HCT116 (cell line): ENCODE results near the gene VPS45. TPM values are rescaled to one million over a fixed set of nuclear protein-coding genes. Genes with fewer than 3 reads are reported as not detected.

Experiments used
- ATAC-seq: fragments of 200-7000 bp; cut with Tn5 transposase; 2 replicates; pipeline ENCODE4 v1.9.1; 2020; ENCODE audit warnings: mild to moderate bottlenecking, moderate library complexity
- BruUV-seq: library from RNA; stranded (reverse); fragments of 400-500 nt; replicated peaks from 2 replicates; lab custom pipeline; 2021; lab: Mats Ljungman, UMichigan
- CTCF ChIA-PET: fragments of 300-600 bp; sonication (Branson Sonifier 250); formaldehyde crosslinking; loops from one replicate; lab custom pipeline; 2021; ENCODE audit warnings: antibody characterized with exemption; lab: Charles Lee
- POLR2A ChIA-PET: fragments of 300-600, 350-600 bp; sonication (Branson Sonifier 250); formaldehyde crosslinking; loops from one replicate; lab custom pipeline; 2021; ENCODE audit warnings: antibody characterized with exemption; lab: Charles Lee
- RAD21 ChIA-PET, 2 experiments: fragments of 300-600 bp; sonication (Branson Sonifier 250); formaldehyde crosslinking; loops; one replicate each; lab custom pipeline; 2023; ENCODE audit warnings: low total read pairs in 2 of 2; ENCODE audit not compliant: uncharacterized antibody in 2 of 2, unreplicated experiment in 2 of 2, low non-redundant PET in 1 of 2; lab: Charles Lee
- DNase-seq: peaks from one replicate; pipeline ENCODE4 v3.0.0-alpha.2; 2010; ENCODE audit warnings: low read depth, low spot score
- H2AFZ ChIP-seq: fragments of 200-600 bp; shearing (Covaris generic), sonication (generic); 2 replicates; pipeline ENCODE4 v1.6.1; 2017; ENCODE audit warnings: low read depth, mixed run types, mixed read lengths, antibody characterized with exemption, low read length; ENCODE audit not compliant: poor library complexity, severe bottlenecking
- H3K27ac ChIP-seq: 2 replicates; pipeline ENCODE4 v1.5.1; 2012; ENCODE audit warnings: low read depth, low read length
- H3K27me3 ChIP-seq: fragments of 200-600 bp; sonication (generic); 2 replicates; pipeline ENCODE4 v1.6.1; 2016; ENCODE audit warnings: mixed run types, low read length, mixed read lengths; ENCODE audit not compliant: insufficient read depth
- H3K36me3 ChIP-seq, 2 experiments: fragments of 200-500 bp in 1 of 2; fragments of 200-600 bp in 1 of 2; sonication (Bioruptor generic) in 1 of 2; sonication (generic) in 1 of 2; 2 replicates each; pipeline versions ENCODE4 v1.5.1 to v1.6.1; 2014 to 2016; ENCODE audit warnings: low read length in 2 of 2, inconsistent platforms in 1 of 2, mixed read lengths in 1 of 2, mixed run types in 1 of 2; ENCODE audit not compliant: insufficient read depth in 2 of 2, control insufficient read depth in 1 of 2
- H3K4me1 ChIP-seq, 2 experiments: fragments of 200-600 bp in 1 of 2; sonication (generic) in 1 of 2; 2 replicates each; pipeline versions ENCODE4 v1.5.1 to v1.6.1; 2012 to 2017; ENCODE audit warnings: low read length in 2 of 2, inconsistent platforms in 1 of 2, mild to moderate bottlenecking in 1 of 2, mixed read lengths in 1 of 2, mixed run types in 1 of 2, moderate library complexity in 1 of 2; ENCODE audit not compliant: insufficient read depth in 2 of 2, control insufficient read depth in 1 of 2
- H3K4me2 ChIP-seq: fragments of 200-600 bp; sonication (generic); 2 replicates; pipeline ENCODE4 v1.6.1; 2017; ENCODE audit warnings: mixed run types, low read length, mixed read lengths
- H3K4me3 ChIP-seq, 2 experiments: fragments of 200-600 bp in 1 of 2; sonication (generic) in 1 of 2; replicated peaks in 1 of 2; 2 replicates each; pipeline ENCODE4 v1.5.1; 2011 to 2016; ENCODE audit warnings: low read length in 2 of 2, control low read depth in 1 of 2, low read depth in 1 of 2, mild to moderate bottlenecking in 1 of 2, mixed read lengths in 1 of 2, mixed run types in 1 of 2
- H3K79me2 ChIP-seq: fragments of 200-600 bp; sonication (generic); 2 replicates; pipeline ENCODE4 v1.6.1; 2017; ENCODE audit warnings: mild to moderate bottlenecking, mixed run types, low read length, moderate library complexity, mixed read lengths; ENCODE audit not compliant: insufficient read depth
- H3K9ac ChIP-seq: fragments of 200-600 bp; sonication (generic); 2 replicates; pipeline ENCODE4 v1.6.1; 2016; ENCODE audit warnings: low read length, mixed read lengths
- H3K9me2 ChIP-seq: fragments of 200-600 bp; sonication (generic), shearing (Covaris generic); 2 replicates; pipeline ENCODE4 v1.6.1; 2017; ENCODE audit warnings: mixed run types, mild to moderate bottlenecking, moderate library complexity; ENCODE audit not compliant: insufficient read depth
- H3K9me3 ChIP-seq, 2 experiments: fragments of 200-500 bp in 1 of 2; fragments of 200-600 bp in 1 of 2; sonication (Bioruptor generic) in 1 of 2; sonication (generic) in 1 of 2; 2 replicates each; pipeline ENCODE4 v1.6.1; 2014 to 2017; ENCODE audit warnings: low read length in 2 of 2, mixed read lengths in 2 of 2, inconsistent platforms in 1 of 2, low read depth in 1 of 2, mild to moderate bottlenecking in 1 of 2, mixed run types in 1 of 2, moderate library complexity in 1 of 2; ENCODE audit not compliant: control insufficient read depth in 1 of 2, insufficient read depth in 1 of 2
- H4K20me1 ChIP-seq: fragments of 200-600 bp; sonication (generic), shearing (Covaris generic); 2 replicates; pipeline ENCODE4 v1.6.1; 2017; ENCODE audit warnings: mixed run types, mild to moderate bottlenecking, moderate library complexity; ENCODE audit not compliant: insufficient read depth
- CBX3 ChIP-seq: IDR thresholded peaks from 2 replicates; pipeline ENCODE4 v1.6.1; 2012; ENCODE audit warnings: low read depth
- EZH2 ChIP-seq: fragments of 200-600 bp; sonication (generic); IDR thresholded peaks from 2 replicates; pipeline ENCODE4 v1.6.1; 2017; ENCODE audit warnings: antibody characterized with exemption, mixed run types
- FOSL1 ChIP-seq: IDR thresholded peaks from 2 replicates; pipeline ENCODE4 v1.6.1; 2012; ENCODE audit warnings: low read depth
- RAD21 ChIP-seq: IDR thresholded peaks from 2 replicates; pipeline ENCODE4 v1.6.1; 2012; ENCODE audit warnings: low read depth, mild to moderate bottlenecking
- SIN3A ChIP-seq: IDR thresholded peaks from 2 replicates; pipeline ENCODE4 v1.6.1; 2012; ENCODE audit warnings: low read depth
- TCF7L2 ChIP-seq: IDR thresholded peaks from 2 replicates; pipeline ENCODE4 v1.7.0; 2011; ENCODE audit warnings: borderline replicate concordance, inconsistent platforms; ENCODE audit not compliant: insufficient read depth, insufficient read length; ENCODE audit errors: extremely low read depth
- intact Hi-C: fragments of 100-400 bp; cut with micrococcal nuclease; formaldehyde crosslinking; loops from 2 replicates; pipeline ENCODE4 v1.10.0; 2022
- total RNA-seq: library from RNA; stranded (reverse); gene quantifications from one replicate; pipeline ENCODE4 v1.2.1, GENCODE V29; 2021; ENCODE audit not compliant: unreplicated experiment
- TF ChIP-seq, protein P1 (sequence below): IDR thresholded peaks from 2 replicates; pipeline ENCODE4 v1.6.1; 2012
- TF ChIP-seq, protein P2 (sequence below): IDR thresholded peaks from 2 replicates; pipeline ENCODE4 v1.6.1; 2012; ENCODE audit warnings: low read depth
- TF ChIP-seq, protein P3 (sequence below), 3 experiments: fragments of 200-600 bp in 1 of 3; sonication (generic) in 1 of 3; IDR thresholded peaks in 2 of 3; conservative IDR thresholded peaks in 1 of 3; 2 replicates each; pipeline ENCODE4 v1.5.1; 2012 to 2017; ENCODE audit warnings: low read depth in 2 of 3, low read length in 2 of 3, antibody characterized with exemption in 1 of 3, borderline replicate concordance in 1 of 3, control low read depth in 1 of 3, mild to moderate bottlenecking in 1 of 3, mixed read lengths in 1 of 3, mixed run types in 1 of 3, moderate library complexity in 1 of 3; ENCODE audit not compliant: insufficient read depth in 1 of 3

The VPS45 gene
- total RNA-seq, 1 experiment from 2014 or later, result 28.1 TPM

DNA sequence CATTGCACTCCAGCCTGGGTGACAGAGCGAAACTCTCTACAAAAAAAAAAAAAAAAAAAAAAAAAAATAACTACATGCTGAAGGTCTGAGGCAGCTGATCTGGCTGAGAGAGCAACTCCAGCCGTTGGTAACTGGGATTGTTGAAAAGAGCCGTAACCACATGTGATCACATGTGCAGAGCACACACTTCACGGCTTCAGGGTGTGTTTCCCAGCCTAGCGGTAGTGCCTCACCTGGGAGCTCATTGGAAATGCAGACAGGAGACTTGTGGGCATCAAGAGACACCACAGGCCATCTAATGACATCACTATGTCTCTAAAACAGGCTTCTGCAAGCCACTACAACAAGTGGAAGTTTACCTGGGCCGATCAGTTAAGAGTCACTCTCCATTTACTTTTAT, 45.2 kb upstream of the VPS45 start:
- no peak overlapping the region for H3K4me2 ChIP-seq
- H3K27me3 ChIP-seq, result no peaks in the 10 kb centered on the region
- no peaks in the 10 kb centered on the region for H4K20me1 ChIP-seq
- no peaks in the 10 kb centered on the region for H3K9me3 ChIP-seq
- DNase-seq (no peak), ATAC-seq (peak; percentile 59; the same call in 1 of the 2 replicates)
- ChIA-PET CTCF (no interaction called here), POLR2A (no interaction called here), RAD21 (no interaction called here)
- H3K27ac ChIP-seq, result no peak overlapping the region
- intact Hi-C loops, result no loop called here
- no peaks in the 10 kb centered on the region for H3K36me3 ChIP-seq
- no peak overlapping the region for H3K9ac ChIP-seq
- H3K4me1 ChIP-seq, result peaks cover 16 to 22% of the 10 kb centered on the region in 2 experiments
- no peaks in the 10 kb centered on the region for H3K79me2 ChIP-seq
- no peaks in the 10 kb centered on the region for H3K9me2 ChIP-seq
- no peak overlapping the region for H2AFZ ChIP-seq
- BruUV-seq, result no TSS peak
- no peak overlapping the region for H3K4me3 ChIP-seq
- no peak for TF ChIP-seq CBX3
- TF ChIP-seq, protein P1, sequence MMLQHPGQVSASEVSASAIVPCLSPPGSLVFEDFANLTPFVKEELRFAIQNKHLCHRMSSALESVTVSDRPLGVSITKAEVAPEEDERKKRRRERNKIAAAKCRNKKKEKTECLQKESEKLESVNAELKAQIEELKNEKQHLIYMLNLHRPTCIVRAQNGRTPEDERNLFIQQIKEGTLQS, result no peak
- TF ChIP-seq, protein P2, sequence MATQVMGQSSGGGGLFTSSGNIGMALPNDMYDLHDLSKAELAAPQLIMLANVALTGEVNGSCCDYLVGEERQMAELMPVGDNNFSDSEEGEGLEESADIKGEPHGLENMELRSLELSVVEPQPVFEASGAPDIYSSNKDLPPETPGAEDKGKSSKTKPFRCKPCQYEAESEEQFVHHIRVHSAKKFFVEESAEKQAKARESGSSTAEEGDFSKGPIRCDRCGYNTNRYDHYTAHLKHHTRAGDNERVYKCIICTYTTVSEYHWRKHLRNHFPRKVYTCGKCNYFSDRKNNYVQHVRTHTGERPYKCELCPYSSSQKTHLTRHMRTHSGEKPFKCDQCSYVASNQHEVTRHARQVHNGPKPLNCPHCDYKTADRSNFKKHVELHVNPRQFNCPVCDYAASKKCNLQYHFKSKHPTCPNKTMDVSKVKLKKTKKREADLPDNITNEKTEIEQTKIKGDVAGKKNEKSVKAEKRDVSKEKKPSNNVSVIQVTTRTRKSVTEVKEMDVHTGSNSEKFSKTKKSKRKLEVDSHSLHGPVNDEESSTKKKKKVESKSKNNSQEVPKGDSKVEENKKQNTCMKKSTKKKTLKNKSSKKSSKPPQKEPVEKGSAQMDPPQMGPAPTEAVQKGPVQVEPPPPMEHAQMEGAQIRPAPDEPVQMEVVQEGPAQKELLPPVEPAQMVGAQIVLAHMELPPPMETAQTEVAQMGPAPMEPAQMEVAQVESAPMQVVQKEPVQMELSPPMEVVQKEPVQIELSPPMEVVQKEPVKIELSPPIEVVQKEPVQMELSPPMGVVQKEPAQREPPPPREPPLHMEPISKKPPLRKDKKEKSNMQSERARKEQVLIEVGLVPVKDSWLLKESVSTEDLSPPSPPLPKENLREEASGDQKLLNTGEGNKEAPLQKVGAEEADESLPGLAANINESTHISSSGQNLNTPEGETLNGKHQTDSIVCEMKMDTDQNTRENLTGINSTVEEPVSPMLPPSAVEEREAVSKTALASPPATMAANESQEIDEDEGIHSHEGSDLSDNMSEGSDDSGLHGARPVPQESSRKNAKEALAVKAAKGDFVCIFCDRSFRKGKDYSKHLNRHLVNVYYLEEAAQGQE, result no peak

DNA sequence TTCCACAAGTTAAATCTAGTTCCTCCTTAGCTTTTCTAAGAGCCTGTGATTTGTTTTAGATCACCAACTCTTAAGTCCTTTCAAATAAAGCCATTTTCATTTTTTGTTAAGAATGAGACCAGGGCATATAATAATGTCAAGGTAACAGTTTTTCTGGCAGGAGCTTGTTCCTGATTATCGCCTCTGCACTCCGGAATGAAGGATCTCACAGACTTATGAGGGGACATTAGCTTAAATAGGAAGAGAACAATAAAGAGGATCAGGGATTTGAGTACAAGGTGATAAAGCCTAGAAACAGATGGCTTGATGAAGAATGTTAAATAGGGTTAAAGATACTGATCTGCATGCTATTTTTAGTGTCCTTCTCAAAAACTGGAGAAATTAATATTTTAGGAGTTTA, 43.4 kb upstream of the VPS45 start:
- no peak overlapping the region for H3K9ac ChIP-seq
- no peaks in the 10 kb centered on the region for H3K36me3 ChIP-seq
- BruUV-seq, result no TSS peak
- ATAC-seq (no peak), DNase-seq (no peak)
- RAD21 ChIA-PET, result no interaction called here
- H3K9me3 ChIP-seq, result no peaks in the 10 kb centered on the region
- CTCF ChIA-PET, result no interaction called here
- H3K27ac ChIP-seq, result no peak overlapping the region
- no peaks in the 10 kb centered on the region for H3K79me2 ChIP-seq
- no peak overlapping the region for H3K4me3 ChIP-seq
- no peak overlapping the region for H3K4me2 ChIP-seq
- no peaks in the 10 kb centered on the region for H3K9me2 ChIP-seq
- POLR2A ChIA-PET, result no interaction called here
- no peaks in the 10 kb centered on the region for H4K20me1 ChIP-seq
- no peak overlapping the region for H2AFZ ChIP-seq
- intact Hi-C loops, result no loop called here
- H3K4me1 ChIP-seq, result peaks cover 15 to 16% of the 10 kb centered on the region in 2 experiments
- no peaks in the 10 kb centered on the region for H3K27me3 ChIP-seq
- TF ChIP-seq SIN3A (no peak), EZH2 (no peak), TCF7L2 (no peak), FOSL1 (no peak), RAD21 (no peak), CBX3 (no peak)
- TF ChIP-seq, protein P1, result no peak
- TF ChIP-seq, protein P3, sequence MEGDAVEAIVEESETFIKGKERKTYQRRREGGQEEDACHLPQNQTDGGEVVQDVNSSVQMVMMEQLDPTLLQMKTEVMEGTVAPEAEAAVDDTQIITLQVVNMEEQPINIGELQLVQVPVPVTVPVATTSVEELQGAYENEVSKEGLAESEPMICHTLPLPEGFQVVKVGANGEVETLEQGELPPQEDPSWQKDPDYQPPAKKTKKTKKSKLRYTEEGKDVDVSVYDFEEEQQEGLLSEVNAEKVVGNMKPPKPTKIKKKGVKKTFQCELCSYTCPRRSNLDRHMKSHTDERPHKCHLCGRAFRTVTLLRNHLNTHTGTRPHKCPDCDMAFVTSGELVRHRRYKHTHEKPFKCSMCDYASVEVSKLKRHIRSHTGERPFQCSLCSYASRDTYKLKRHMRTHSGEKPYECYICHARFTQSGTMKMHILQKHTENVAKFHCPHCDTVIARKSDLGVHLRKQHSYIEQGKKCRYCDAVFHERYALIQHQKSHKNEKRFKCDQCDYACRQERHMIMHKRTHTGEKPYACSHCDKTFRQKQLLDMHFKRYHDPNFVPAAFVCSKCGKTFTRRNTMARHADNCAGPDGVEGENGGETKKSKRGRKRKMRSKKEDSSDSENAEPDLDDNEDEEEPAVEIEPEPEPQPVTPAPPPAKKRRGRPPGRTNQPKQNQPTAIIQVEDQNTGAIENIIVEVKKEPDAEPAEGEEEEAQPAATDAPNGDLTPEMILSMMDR (IDR thresholded peaks at IDR 0.05 in 2 of 3, conservative IDR thresholded peaks at IDR 0.05 in 1 of 3; ENCODE audit: borderline replicate concordance in 1 of 3, insufficient read depth in 1 of 3, low read depth in 2 of 3, low read length in 2 of 3), result no peak
- TF ChIP-seq, protein P2, result no peak
